ENCODE measurements around the gene KIF18A. TPM values are rescaled to one million over a fixed set of nuclear protein-coding genes. Genes with fewer than 3 reads are reported as not detected.
"Not testable (repeated sequence)": the region's sequence is repeated elsewhere in the genome, so short reads cannot be mapped to it uniquely, and the experiment has no call there.

The KIF18A gene
- total RNA-seq, result 10 to 100 TPM in 1 of 2 donors, 1 to 10 TPM in 1; 8.1 to 25.9 TPM

GRCh38 chr11:28107750-28108618, at the start of gene KIF18A, which contains the start of gene METTL15:
Gene KIF18A, minus strand, starts transcription at chr11:28108156. Its CDS starts 10,209 bp downstream, at chr11:28097947.
Gene METTL15, plus strand, starts transcription at chr11:28108388. Its CDS starts 4,947 bp downstream, at chr11:28113335.
- peaks cover 4% of the 10 kb centered on the region for H3K36me3 Mint-ChIP-seq
- H3K4me1 Mint-ChIP-seq (ENCODE audit: low read depth in 2 of 2), result peaks cover 35% of the 10 kb centered on the region in 2 donors
- ATAC-seq, result peak; percentile 97 to 99
- no peaks in the 10 kb centered on the region for H3K9me3 Mint-ChIP-seq
- peak; percentile 100 for DNase-seq (ENCODE audit: low spot score)
- H3K27me3 Mint-ChIP-seq, result no peaks in the 10 kb centered on the region
- peak within 1 kb of the TSS; percentile 93 to 94 for H3K27ac Mint-ChIP-seq
- H3K4me3 Mint-ChIP-seq, result peak within 1 kb of the TSS; percentile 94

- ATAC-seq (no peak), DNase-seq (ENCODE audit: low spot score) (no peak)
- H3K9me3 Mint-ChIP-seq, result no peaks in the 10 kb centered on the region
- H3K27me3 Mint-ChIP-seq, result no peaks in the 10 kb centered on the region
- no peak overlapping the region for H3K4me3 Mint-ChIP-seq
- peaks cover 0 to 3% of the 10 kb centered on the region in 2 donors for H3K4me1 Mint-ChIP-seq (ENCODE audit: low read depth in 2 of 2)
- H3K36me3 Mint-ChIP-seq, result peaks cover 6% of the 10 kb centered on the region
- no peak overlapping the region for H3K27ac Mint-ChIP-seq
Observed at GRCh38 chr11:28153586-28153985, 45.6 kb upstream of the KIF18A start.

- no peak for ATAC-seq
- H3K4me1 Mint-ChIP-seq (ENCODE audit: low read depth in 2 of 2), result peaks cover 0 to 1% of the 10 kb centered on the region in 2 donors
- DNase-seq (ENCODE audit: low spot score), result no peak
- H3K27ac Mint-ChIP-seq, result no peak overlapping the region
- H3K4me3 Mint-ChIP-seq, result no peak overlapping the region
- no peaks in the 10 kb centered on the region for H3K9me3 Mint-ChIP-seq
- H3K27me3 Mint-ChIP-seq, result no peaks in the 10 kb centered on the region
- peaks cover 3% of the 10 kb centered on the region for H3K36me3 Mint-ChIP-seq
Observed at GRCh38 chr11:28152743-28153142, 44.8 kb upstream of the KIF18A start.

GRCh38 chr11:28146123-28146751, 38.3 kb upstream of the KIF18A start:
- ATAC-seq (no peak), DNase-seq (ENCODE audit: low spot score) (no peak)
- Mint-ChIP-seq H3K4me1 (ENCODE audit: low read depth in 2 of 2) (peaks cover 3 to 6% of the 10 kb centered on the region in 2 donors), H3K9me3 (no peaks in the 10 kb centered on the region), H3K27ac (no peak overlapping the region), H3K27me3 (no peaks in the 10 kb centered on the region), H3K36me3 (no peaks in the 10 kb centered on the region), H3K4me3 (no peak overlapping the region)

GRCh38 chr11:28144808-28145207, 36.9 kb upstream of the KIF18A start:
- ATAC-seq (no peak), DNase-seq (ENCODE audit: low spot score) (no peak)
- Mint-ChIP-seq H3K27ac (no peak overlapping the region), H3K4me3 (no peak overlapping the region), H3K27me3 (no peaks in the 10 kb centered on the region), H3K36me3 (peaks cover 9% of the 10 kb centered on the region), H3K9me3 (peaks cover 3% of the 10 kb centered on the region), H3K4me1 (ENCODE audit: low read depth in 2 of 2) (peaks cover 3 to 6% of the 10 kb centered on the region in 2 donors)

- ATAC-seq (no peak), DNase-seq (ENCODE audit: low spot score) (no peak)
- H3K4me3 Mint-ChIP-seq, result no peak overlapping the region
- peaks cover 3% of the 10 kb centered on the region for H3K9me3 Mint-ChIP-seq
- H3K4me1 Mint-ChIP-seq (ENCODE audit: low read depth in 2 of 2), result peaks cover 3 to 6% of the 10 kb centered on the region in 2 donors
- H3K27ac Mint-ChIP-seq, result no peak overlapping the region
- no peaks in the 10 kb centered on the region for H3K27me3 Mint-ChIP-seq
- peaks cover 19% of the 10 kb centered on the region for H3K36me3 Mint-ChIP-seq
Observed at GRCh38 chr11:28142724-28143123, 34.8 kb upstream of the KIF18A start.

GRCh38 chr11:28140689-28141455, 32.9 kb upstream of the KIF18A start:
- H3K27ac Mint-ChIP-seq, result no peak overlapping the region
- peaks cover 23% of the 10 kb centered on the region for H3K36me3 Mint-ChIP-seq
- no peak for DNase-seq (ENCODE audit: low spot score)
- H3K27me3 Mint-ChIP-seq, result no peaks in the 10 kb centered on the region
- peaks cover 3% of the 10 kb centered on the region for H3K9me3 Mint-ChIP-seq
- H3K4me1 Mint-ChIP-seq (ENCODE audit: low read depth in 2 of 2), result peaks cover 3 to 6% of the 10 kb centered on the region in 2 donors
- no peak overlapping the region for H3K4me3 Mint-ChIP-seq
- no peak for ATAC-seq

GRCh38 chr11:28139841-28140415, 32.0 kb upstream of the KIF18A start:
- ATAC-seq (no peak), DNase-seq (ENCODE audit: low spot score) (no peak)

GRCh38 chr11:28137832-28138231, 29.9 kb upstream of the KIF18A start:
- DNase-seq (ENCODE audit: low spot score) (no peak), ATAC-seq (no peak)
- no peaks in the 10 kb centered on the region for H3K27me3 Mint-ChIP-seq
- peaks cover 30% of the 10 kb centered on the region for H3K36me3 Mint-ChIP-seq
- no peak overlapping the region for H3K27ac Mint-ChIP-seq
- peaks cover 3% of the 10 kb centered on the region for H3K9me3 Mint-ChIP-seq
- H3K4me1 Mint-ChIP-seq (ENCODE audit: low read depth in 2 of 2), result no peaks in the 10 kb centered on the region
- H3K4me3 Mint-ChIP-seq, result no peak overlapping the region

More at GRCh38 chr11:28139841-28140415, 32.0 kb upstream of the KIF18A start:
- Mint-ChIP-seq H3K9me3 (peaks cover 3% of the 10 kb centered on the region), H3K27ac (no peak overlapping the region), H3K4me3 (no peak overlapping the region), H3K4me1 (ENCODE audit: low read depth in 2 of 2) (peaks cover 3 to 6% of the 10 kb centered on the region in 2 donors), H3K27me3 (no peaks in the 10 kb centered on the region), H3K36me3 (peaks cover 30% of the 10 kb centered on the region)

GRCh38 chr11:28137366-28137765, 29.4 kb upstream of the KIF18A start:
- H3K36me3 Mint-ChIP-seq, result peaks cover 30% of the 10 kb centered on the region
- ATAC-seq, result no peak
- H3K27ac Mint-ChIP-seq, result no peak overlapping the region

GRCh38 chr11:28136157-28136556, 28.2 kb upstream of the KIF18A start:
- not testable (repeated sequence) for H3K4me1 Mint-ChIP-seq (ENCODE audit: low read depth in 2 of 2); H3K27ac Mint-ChIP-seq; H3K4me3 Mint-ChIP-seq; H3K9me3 Mint-ChIP-seq; H3K27me3 Mint-ChIP-seq; DNase-seq (ENCODE audit: low spot score); ATAC-seq
- H3K36me3 Mint-ChIP-seq, result peaks cover 30% of the 10 kb centered on the region

More at GRCh38 chr11:28137366-28137765, 29.4 kb upstream of the KIF18A start:
- Mint-ChIP-seq H3K27me3 (no peaks in the 10 kb centered on the region), H3K9me3 (peaks cover 3% of the 10 kb centered on the region), H3K4me3 (no peak overlapping the region), H3K4me1 (ENCODE audit: low read depth in 2 of 2) (no peaks in the 10 kb centered on the region)
- no peak for DNase-seq (ENCODE audit: low spot score)

- Mint-ChIP-seq H3K27me3 (no peaks in the 10 kb centered on the region), H3K9me3 (no peaks in the 10 kb centered on the region), H3K4me3 (no peak overlapping the region), H3K36me3 (peaks cover 16% of the 10 kb centered on the region), H3K4me1 (ENCODE audit: low read depth in 2 of 2) (no peaks in the 10 kb centered on the region), H3K27ac (no peak overlapping the region)
- no peak for DNase-seq (ENCODE audit: low spot score)
- ATAC-seq, result no peak
Observed at GRCh38 chr11:28133146-28133545, 25.2 kb upstream of the KIF18A start.

GRCh38 chr11:28132548-28132947, 24.6 kb upstream of the KIF18A start:
- H3K9me3 Mint-ChIP-seq, result no peaks in the 10 kb centered on the region
- H3K27me3 Mint-ChIP-seq, result no peaks in the 10 kb centered on the region
- no peaks in the 10 kb centered on the region for H3K4me1 Mint-ChIP-seq (ENCODE audit: low read depth in 2 of 2)
- H3K36me3 Mint-ChIP-seq, result peaks cover 10% of the 10 kb centered on the region
- H3K4me3 Mint-ChIP-seq, result no peak overlapping the region
- DNase-seq (ENCODE audit: low spot score) (no peak), ATAC-seq (no peak)
- no peak overlapping the region for H3K27ac Mint-ChIP-seq

All from natural killer cell treated with Interleukin-12 subunit alpha and Interleukin-12 subunit beta and Interleukin-15 and Interleukin-18, amount 100 ng/mL, for 72 hours (primary cell).